ENCODE measurements around the gene FARP2.

GRCh38 chr2:241349941-241350340, 6.1 kb upstream of the FARP2 start:
- TF ChIP-seq YY1 (IDR thresholded peaks at IDR 0.05; ENCODE audit: low read depth) (no peak), FOXM1 (IDR thresholded peaks at IDR 0.05; ENCODE audit: borderline replicate concordance, low read depth) (no peak), TEAD4 (IDR thresholded peaks at IDR 0.05) (no peak), RAD21 (IDR thresholded peaks at IDR 0.05; ENCODE audit: low read depth) (no peak), EP300 (IDR thresholded peaks at IDR 0.05; ENCODE audit: borderline replicate concordance) (no peak), CEBPB (IDR thresholded peaks at IDR 0.05) (no peak), TAF1 (IDR thresholded peaks at IDR 0.05; ENCODE audit: low read depth) (no peak), EGR1 (IDR thresholded peaks at IDR 0.05) (no peak), CREB1 (IDR thresholded peaks at IDR 0.05; ENCODE audit: low read depth) (no peak)
- TF ChIP-seq, protein P1, sequence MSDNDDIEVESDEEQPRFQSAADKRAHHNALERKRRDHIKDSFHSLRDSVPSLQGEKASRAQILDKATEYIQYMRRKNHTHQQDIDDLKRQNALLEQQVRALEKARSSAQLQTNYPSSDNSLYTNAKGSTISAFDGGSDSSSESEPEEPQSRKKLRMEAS (IDR thresholded peaks at IDR 0.05): no peak
- TF ChIP-seq, protein P2, sequence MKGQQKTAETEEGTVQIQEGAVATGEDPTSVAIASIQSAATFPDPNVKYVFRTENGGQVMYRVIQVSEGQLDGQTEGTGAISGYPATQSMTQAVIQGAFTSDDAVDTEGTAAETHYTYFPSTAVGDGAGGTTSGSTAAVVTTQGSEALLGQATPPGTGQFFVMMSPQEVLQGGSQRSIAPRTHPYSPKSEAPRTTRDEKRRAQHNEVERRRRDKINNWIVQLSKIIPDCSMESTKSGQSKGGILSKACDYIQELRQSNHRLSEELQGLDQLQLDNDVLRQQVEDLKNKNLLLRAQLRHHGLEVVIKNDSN (IDR thresholded peaks at IDR 0.05): no peak
- TF ChIP-seq, protein P3, sequence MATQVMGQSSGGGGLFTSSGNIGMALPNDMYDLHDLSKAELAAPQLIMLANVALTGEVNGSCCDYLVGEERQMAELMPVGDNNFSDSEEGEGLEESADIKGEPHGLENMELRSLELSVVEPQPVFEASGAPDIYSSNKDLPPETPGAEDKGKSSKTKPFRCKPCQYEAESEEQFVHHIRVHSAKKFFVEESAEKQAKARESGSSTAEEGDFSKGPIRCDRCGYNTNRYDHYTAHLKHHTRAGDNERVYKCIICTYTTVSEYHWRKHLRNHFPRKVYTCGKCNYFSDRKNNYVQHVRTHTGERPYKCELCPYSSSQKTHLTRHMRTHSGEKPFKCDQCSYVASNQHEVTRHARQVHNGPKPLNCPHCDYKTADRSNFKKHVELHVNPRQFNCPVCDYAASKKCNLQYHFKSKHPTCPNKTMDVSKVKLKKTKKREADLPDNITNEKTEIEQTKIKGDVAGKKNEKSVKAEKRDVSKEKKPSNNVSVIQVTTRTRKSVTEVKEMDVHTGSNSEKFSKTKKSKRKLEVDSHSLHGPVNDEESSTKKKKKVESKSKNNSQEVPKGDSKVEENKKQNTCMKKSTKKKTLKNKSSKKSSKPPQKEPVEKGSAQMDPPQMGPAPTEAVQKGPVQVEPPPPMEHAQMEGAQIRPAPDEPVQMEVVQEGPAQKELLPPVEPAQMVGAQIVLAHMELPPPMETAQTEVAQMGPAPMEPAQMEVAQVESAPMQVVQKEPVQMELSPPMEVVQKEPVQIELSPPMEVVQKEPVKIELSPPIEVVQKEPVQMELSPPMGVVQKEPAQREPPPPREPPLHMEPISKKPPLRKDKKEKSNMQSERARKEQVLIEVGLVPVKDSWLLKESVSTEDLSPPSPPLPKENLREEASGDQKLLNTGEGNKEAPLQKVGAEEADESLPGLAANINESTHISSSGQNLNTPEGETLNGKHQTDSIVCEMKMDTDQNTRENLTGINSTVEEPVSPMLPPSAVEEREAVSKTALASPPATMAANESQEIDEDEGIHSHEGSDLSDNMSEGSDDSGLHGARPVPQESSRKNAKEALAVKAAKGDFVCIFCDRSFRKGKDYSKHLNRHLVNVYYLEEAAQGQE (IDR thresholded peaks at IDR 0.05; ENCODE audit: low read depth): no peak

Measured in Ishikawa (cell line).